ENCODE results near the gene TMPRSS6.

The TMPRSS6 gene

DNA sequence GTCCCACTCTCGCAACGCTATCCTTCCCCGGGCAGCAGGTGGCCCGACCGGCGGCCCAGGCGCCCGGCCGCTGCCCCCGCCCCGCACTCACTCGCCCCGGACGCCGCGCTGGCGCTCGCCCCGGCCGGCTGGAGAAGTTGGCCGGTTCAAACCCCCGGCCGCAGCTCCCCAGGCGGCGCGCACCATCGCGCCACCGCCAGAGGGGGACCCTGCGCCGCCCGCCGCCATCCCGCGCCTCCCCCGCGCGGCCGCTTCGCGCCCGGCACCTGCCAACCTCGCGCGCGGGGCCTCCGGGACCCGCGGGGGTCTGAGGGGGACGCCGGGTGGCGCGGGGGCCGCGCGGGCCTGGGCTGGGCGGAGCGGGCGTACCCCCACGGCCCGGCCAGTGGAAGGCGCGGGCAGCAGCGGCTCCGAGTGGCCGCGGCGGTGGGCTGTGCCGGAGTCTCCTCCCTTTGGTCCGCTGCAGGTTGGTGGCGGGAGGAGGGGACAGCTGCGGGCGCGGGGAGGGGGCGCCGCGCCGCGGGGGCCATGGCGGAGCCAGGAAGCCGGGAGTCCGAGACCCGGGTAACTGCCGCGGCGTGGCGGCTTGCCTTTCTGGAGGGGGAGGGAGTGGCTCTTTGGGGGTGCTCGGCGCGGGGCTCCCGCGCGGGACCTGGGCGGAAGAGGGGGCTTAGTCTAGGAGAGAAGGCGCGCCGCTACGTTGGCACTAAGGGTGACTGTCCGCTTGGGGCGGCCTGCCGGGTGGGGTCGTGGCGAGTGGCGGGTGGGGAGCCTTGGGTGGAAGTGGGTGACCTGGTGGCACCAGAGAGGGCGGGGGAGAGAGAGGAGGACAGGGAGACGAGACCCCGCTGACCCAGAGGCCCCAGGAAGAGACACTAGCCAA lies 90.0 kb downstream of the TMPRSS6 start, which contains the start of the genes MPST and TST:
Gene MPST, plus strand, starts transcription at position 434 of the 883 bp plus-strand sequence. Its CDS starts 95 bp downstream, at position 529.
Gene TST, minus strand, starts transcription at position 139 of the 883 bp plus-strand sequence. CDS start 715 bp downstream, outside the sequence.
- Histone ChIP-seq H3K9ac (ENCODE audit: low read length) (peak within 1 kb of the TSS; percentile 71), H3K4me2 (ENCODE audit: low read length) (peak within 1 kb of the TSS; percentile 83), H3K9me3 (ENCODE audit: insufficient read depth, low read length) (no peaks in the 10 kb centered on the region), H2AFZ (ENCODE audit: low read depth, low read length) (peak within 1 kb of the TSS; percentile 81), H3K27me3 (ENCODE audit: low read depth, low read length) (no peaks in the 10 kb centered on the region), H3K4me1 (ENCODE audit: low read length) (peaks cover 12% of the 10 kb centered on the region), H3K79me2 (ENCODE audit: low read length) (no peaks in the 10 kb centered on the region; the same call in 1 of the 2 replicates), H3K27ac (ENCODE audit: low read length) (peak within 1 kb of the TSS; percentile 1), H4K20me1 (ENCODE audit: insufficient read depth, low read length) (no peaks in the 10 kb centered on the region), H3K36me3 (replicated peaks; ENCODE audit: low read depth, low read length) (peaks cover 2% of the 10 kb centered on the region), H3K4me3 (ENCODE audit: low read length) (peak within 1 kb of the TSS; percentile 78)
- TF ChIP-seq CTCF (IDR thresholded peaks at IDR 0.05; ENCODE audit: low read depth, low read length) (peak; percentile 21; the same call in 1 of the 2 replicates), EZH2phosphoT487 (IDR thresholded peaks at IDR 0.05; ENCODE audit: low read depth) (no peak)

DNA sequence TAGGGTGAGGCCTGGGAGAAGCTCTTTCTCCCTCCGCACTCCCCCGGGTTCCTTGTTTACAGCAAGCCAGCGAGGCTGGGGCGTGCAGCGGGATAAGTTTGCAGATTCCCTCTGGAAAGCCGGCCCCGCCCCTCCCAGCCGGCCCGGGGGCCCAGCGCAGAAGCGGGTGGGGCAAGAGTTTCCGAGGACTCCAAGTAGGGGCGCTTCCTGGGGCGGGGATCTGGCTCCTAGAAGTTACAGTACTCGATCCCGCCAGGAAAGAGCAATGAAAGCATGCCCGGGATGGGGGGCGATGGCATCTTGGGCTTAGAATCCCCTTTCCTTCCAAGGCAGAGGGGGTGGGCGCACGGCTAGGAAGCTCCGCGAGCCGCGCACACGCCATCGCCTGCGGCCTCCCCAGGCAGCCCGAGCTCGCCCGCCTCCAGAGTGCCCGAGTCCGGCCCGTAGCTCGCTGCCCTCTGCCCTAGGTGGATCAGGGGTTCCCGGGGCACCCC lies 90.7 kb downstream of the TMPRSS6 start:
- Histone ChIP-seq H3K4me1 (ENCODE audit: low read length) (peaks cover 12% of the 10 kb centered on the region), H3K27me3 (ENCODE audit: low read depth, low read length) (no peaks in the 10 kb centered on the region), H3K79me2 (ENCODE audit: low read length) (no peaks in the 10 kb centered on the region; the same call in 1 of the 2 replicates), H3K4me3 (ENCODE audit: low read length) (peak overlapping the region; percentile 78), H2AFZ (ENCODE audit: low read depth, low read length) (peak overlapping the region; percentile 60; the same call in 1 of the 2 replicates), H3K27ac (ENCODE audit: low read length) (no peak overlapping the region), H3K36me3 (replicated peaks; ENCODE audit: low read depth, low read length) (no peaks in the 10 kb centered on the region), H4K20me1 (ENCODE audit: insufficient read depth, low read length) (no peaks in the 10 kb centered on the region), H3K4me2 (ENCODE audit: low read length) (peak overlapping the region; percentile 83), H3K9ac (ENCODE audit: low read length) (peak overlapping the region; percentile 71), H3K9me3 (ENCODE audit: insufficient read depth, low read length) (no peaks in the 10 kb centered on the region)
- TF ChIP-seq EZH2phosphoT487 (IDR thresholded peaks at IDR 0.05; ENCODE audit: low read depth) (no peak), CTCF (IDR thresholded peaks at IDR 0.05; ENCODE audit: low read depth, low read length) (no peak)

- H3K9me3 ChIP-seq (ENCODE audit: insufficient read depth, low read length) = no peaks in the 10 kb centered on the region
- peak overlapping the region; percentile 78 for H3K4me3 ChIP-seq (ENCODE audit: low read length)
- no peak overlapping the region for H3K27ac ChIP-seq (ENCODE audit: low read length)
- H3K9ac ChIP-seq (ENCODE audit: low read length) = no peak overlapping the region
- H3K4me2 ChIP-seq (ENCODE audit: low read length) = peak overlapping the region; percentile 83
- H3K79me2 ChIP-seq (ENCODE audit: low read length) = no peaks in the 10 kb centered on the region; the same call in 1 of the 2 replicates
- H2AFZ ChIP-seq (ENCODE audit: low read depth, low read length) = no peak overlapping the region
- H3K4me1 ChIP-seq (ENCODE audit: low read length) = peaks cover 12% of the 10 kb centered on the region
- no peaks in the 10 kb centered on the region for H3K27me3 ChIP-seq (ENCODE audit: low read depth, low read length)
- H4K20me1 ChIP-seq (ENCODE audit: insufficient read depth, low read length) = no peaks in the 10 kb centered on the region
- H3K36me3 ChIP-seq (replicated peaks; ENCODE audit: low read depth, low read length) = no peaks in the 10 kb centered on the region
- TF ChIP-seq EZH2phosphoT487 (IDR thresholded peaks at IDR 0.05; ENCODE audit: low read depth) = no peak
- TF ChIP-seq CTCF (IDR thresholded peaks at IDR 0.05; ENCODE audit: low read depth, low read length) = no peak
These were observed 91.3 kb downstream of the TMPRSS6 start for GRCh38 chr22:37018086-37018814.
